K562 (cell line): ENCODE results near the gene ARHGEF12. TPM values are rescaled to one million over a fixed set of nuclear protein-coding genes. Genes with fewer than 3 reads are reported as not detected.

ENCODE experiments used
- CCAR2 ChIP-seq: fragments of 200-400 bp; formaldehyde crosslinking; IDR thresholded peaks from 2 replicates; pipeline ENCODE4 v1.6.1; 2017; ENCODE audit warnings: mild to moderate bottlenecking, low read depth, low read length
- CEBPG ChIP-seq, 3 experiments: fragments of 200-800 bp in 1 of 3; sonication (Bioruptor generic) in 1 of 3; sonication (generic) in 1 of 3; formaldehyde crosslinking in 1 of 3; IDR thresholded peaks in 2 of 3; conservative IDR thresholded peaks in 1 of 3; 2 replicates each; pipeline versions ENCODE4 v1.6.1 to v1.8.0; 2016 to 2022; ENCODE audit warnings: missing compliant biosample characterization in 2 of 3, missing genetic modification characterization in 2 of 3, mild to moderate bottlenecking in 1 of 3, missing genetic modification reagents in 1 of 3
- FOXO4 ChIP-seq: fragments of 450-650 bp; formaldehyde crosslinking; IDR thresholded peaks from 2 replicates; pipeline ENCODE4 v1.4.0; 2020; ENCODE audit warnings: mild to moderate bottlenecking, moderate library complexity
- HDAC6 ChIP-seq: IDR thresholded peaks from 2 replicates; pipeline ENCODE4 v1.6.1; 2012; ENCODE audit warnings: low read depth, mild to moderate bottlenecking, control low read depth, inconsistent platforms, low read length, moderate library complexity
- HLTF ChIP-seq: fragments of 450-650 bp; IDR thresholded peaks from 2 replicates; pipeline ENCODE4 v1.6.1; 2016
- ID3 ChIP-seq, 2 experiments: fragments of 250-450 bp in 1 of 2; fragments of 450-650 bp in 1 of 2; sonication (Bioruptor Pico) in 1 of 2; IDR thresholded peaks; 2 replicates each; pipeline versions ENCODE4 v1.6.1 to v1.8.0; 2016 to 2021; ENCODE audit warnings: mild to moderate bottlenecking in 2 of 2, moderate library complexity in 2 of 2, missing compliant biosample characterization in 1 of 2, missing genetic modification characterization in 1 of 2
- KDM2B ChIP-seq: fragments of 250-450 bp; sonication (Bioruptor Pico); IDR thresholded peaks from 2 replicates; pipeline ENCODE4 v1.8.0; 2021; ENCODE audit warnings: mild to moderate bottlenecking, moderate library complexity
- MCM2 ChIP-seq: fragments of 450-650 bp; IDR thresholded peaks from 2 replicates; pipeline ENCODE4 v1.6.1; 2017; ENCODE audit warnings: low read depth, mild to moderate bottlenecking
- MYC ChIP-seq, 2 experiments: fragments of 250-450 bp in 1 of 2; sonication (Bioruptor Pico) in 1 of 2; IDR thresholded peaks; 2 replicates each; pipeline versions ENCODE4 v1.5.1 to v1.6.1; 2012 to 2021; ENCODE audit warnings: low read depth in 2 of 2, borderline replicate concordance in 1 of 2, improper control_type of control experiment in 1 of 2, low read length in 1 of 2, mild to moderate bottlenecking in 1 of 2, moderate library complexity in 1 of 2
- SAFB ChIP-seq: fragments of 200-400 bp; formaldehyde crosslinking; IDR thresholded peaks from 2 replicates; pipeline ENCODE4 v1.6.1; 2017; ENCODE audit warnings: low read depth, low read length, borderline replicate concordance
- SMC3 ChIP-seq: conservative IDR thresholded peaks from 2 replicates; pipeline ENCODE4 v1.6.1; 2011; ENCODE audit warnings: low read depth, low read length, improper control_type of control experiment; ENCODE audit not compliant: insufficient read depth
- SNAPC5 ChIP-seq: fragments of 250-450 bp; sonication (Bioruptor Pico); IDR thresholded peaks from 2 replicates; pipeline ENCODE4 v1.8.0; 2021; ENCODE audit warnings: moderate library complexity, mild to moderate bottlenecking, inconsistent platforms
- TAF1 ChIP-seq: IDR thresholded peaks from 2 replicates; pipeline ENCODE4 v1.6.1; 2011; ENCODE audit warnings: mild to moderate bottlenecking, low read length, moderate library complexity; ENCODE audit not compliant: insufficient read depth, control insufficient read depth, severe bottlenecking; ENCODE audit errors: extremely low read depth
- VEZF1 ChIP-seq: fragments of 200-800 bp; sonication (Bioruptor generic); IDR thresholded peaks from 2 replicates; pipeline ENCODE4 v1.6.1; 2017; ENCODE audit warnings: missing genetic modification characterization, missing compliant biosample characterization
- ZNF280A ChIP-seq: fragments of 450-650 bp; IDR thresholded peaks from 2 replicates; pipeline ENCODE4 v1.6.1; 2018; ENCODE audit warnings: mild to moderate bottlenecking, low read depth; ENCODE audit not compliant: partially characterized antibody
- ZNF311 ChIP-seq: fragments of 250-450 bp; sonication (Bioruptor Pico); IDR thresholded peaks from 2 replicates; pipeline ENCODE4 v1.4.0; 2020; ENCODE audit warnings: mild to moderate bottlenecking, moderate library complexity
- ZNF324 ChIP-seq: fragments of 250-450 bp; sonication (Bioruptor Pico); IDR thresholded peaks from 2 replicates; pipeline ENCODE4 v1.4.0; 2020; ENCODE audit warnings: mild to moderate bottlenecking
- ZNF347 ChIP-seq: fragments of 450-650 bp; formaldehyde crosslinking; IDR thresholded peaks from 2 replicates; pipeline ENCODE4 v1.4.0; 2020; ENCODE audit warnings: low read depth, mild to moderate bottlenecking, moderate library complexity
- ZNF384 ChIP-seq: IDR thresholded peaks from 2 replicates; pipeline ENCODE4 v1.6.1; 2012; ENCODE audit warnings: low read depth, low read length, improper control_type of control experiment
- ZNF586 ChIP-seq: fragments of 450-650 bp; formaldehyde crosslinking; conservative IDR thresholded peaks from 2 replicates; pipeline ENCODE4 v1.4.0; 2020; ENCODE audit warnings: mild to moderate bottlenecking, moderate library complexity
- ZNF77 ChIP-seq: fragments of 250-450 bp; sonication (Bioruptor Pico); IDR thresholded peaks from 2 replicates; pipeline ENCODE4 v1.5.0; 2020
- ZNF785 ChIP-seq: fragments of 250-450 bp; sonication (Bioruptor Pico); IDR thresholded peaks from 2 replicates; pipeline ENCODE4 v1.4.0; 2020; ENCODE audit warnings: mild to moderate bottlenecking
- polyA plus RNA-seq, 8 experiments: library from polyadenylated mRNA; depleted of rRNA in 4 of 8; stranded (reverse) in 5 of 8; unstranded in 3 of 8; fragments of >200 nt; fragmentation: Nextera tagmentation in 2 of 8; fragmentation: Illumina TruSeq in 1 of 8; extraction: Ambion mirVana in 2 of 8; extraction: Trizol in 1 of 8; gene quantifications; 2 replicates each; pipeline versions ENCODE4 v1.2.1 to v1.2.3, GENCODE V29; 2011 to 2014; ENCODE audit warnings: inconsistent platforms in 1 of 8, missing spikeins in 1 of 8
- total RNA-seq, 7 experiments: library from RNA; depleted of rRNA in 6 of 7; stranded (reverse); fragments of >200 nt in 6 of 7; fragmentation: Illumina TruSeq in 2 of 7; extraction: Trizol in 2 of 7; gene quantifications; 2 replicates each; pipeline versions ENCODE4 v1.2.1 to v1.2.3, GENCODE V29; 2011 to 2021; ENCODE audit warnings: low replicate concordance in 1 of 7

Gene ARHGEF12
- total and polyA plus RNA-seq, 9 of the 15 experiments (the other 6 are each of a cell fraction or from before 2014, with no cell fraction given): 3.5 to 51.7 (median 29.5) TPM

- TF ChIP-seq ZNF311 (CRISPR knock-in tag) (no peak), HDAC6 (no peak), ZNF280A (no peak), ZNF586 (CRISPR knock-in tag) (no peak), SNAPC5 (CRISPR knock-in tag) (no peak), MCM2 (no peak), SMC3 (peak; percentile 43; the same call in 1 of the 2 replicates), ZNF324 (CRISPR knock-in tag) (no peak), VEZF1 (CRISPR knock-in tag) (peak; percentile 100), ID3 (CRISPR knock-in tag; IDR thresholded peaks at IDR 0.05) (no peak), ID3 (tag; IDR thresholded peaks at IDR 0.05) (0 out of 2 replicates have a peak, but pooled peaks have one; percentile 36), CCAR2 (no peak), ZNF347 (no peak), FOXO4 (no peak), MYC (IDR thresholded peaks at IDR 0.05; ENCODE audit: low read depth, low read length) (peak; percentile 36), MYC (CRISPR knock-in tag; IDR thresholded peaks at IDR 0.05; ENCODE audit: borderline replicate concordance, low read depth) (peak; percentile 76; the same call in 1 of the 2 replicates), HLTF (peak; percentile 92), ZNF77 (CRISPR knock-in tag) (no peak), CEBPG (CRISPR knock-in tag; IDR thresholded peaks at IDR 0.05) (no peak), CEBPG (tag; conservative IDR thresholded peaks at IDR 0.05 in 1 of 2, IDR thresholded peaks at IDR 0.05 in 1 of 2) (peak in 1 of 2 experiments; percentile 65; a peak in 2 of 4 replicates), KDM2B (CRISPR knock-in tag) (peak; percentile 94), SAFB (no peak), ZNF785 (CRISPR knock-in tag) (no peak), TAF1 (peak; percentile 74), ZNF384 (0 out of 2 replicates have a peak, but pooled peaks have one; percentile 29)
Measured at GRCh38 chr11:120335908-120336640, at the start of gene ARHGEF12 (continued).
